GM18517 (cell line): ENCODE measurements around the gene UGCG.
"Not testable (repeated sequence)": the region's sequence is repeated elsewhere in the genome, so short reads cannot be mapped to it uniquely, and the experiment has no call there.

Experiments
- ATAC-seq: cut with Tn5 transposase; IDR thresholded peaks from one replicate; pipeline ENCODE4 v1.9.1; 2021; ENCODE audit warnings: mild to moderate bottlenecking, moderate library complexity; ENCODE audit not compliant: unreplicated experiment

UGCG gene

DNA sequence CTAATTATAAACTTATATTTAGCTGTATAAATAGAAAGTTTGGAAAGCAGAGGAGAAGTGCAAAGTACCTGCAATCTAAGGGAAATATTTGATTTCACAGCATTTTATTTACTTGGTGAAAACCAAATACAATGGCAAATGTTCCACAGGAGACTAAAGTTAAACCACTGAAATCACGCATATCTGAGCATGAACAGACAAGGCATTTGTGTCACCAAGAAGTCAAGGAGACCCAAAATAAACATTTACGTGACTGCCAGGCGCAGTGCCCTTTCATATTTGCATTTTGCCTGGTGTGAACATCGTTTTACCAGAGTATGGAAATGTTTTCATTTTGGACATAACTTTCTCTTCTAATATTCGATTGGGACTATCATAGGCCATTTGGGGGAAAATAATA is 20.6 kb downstream of the UGCG start:
- ATAC-seq, result no peak

DNA sequence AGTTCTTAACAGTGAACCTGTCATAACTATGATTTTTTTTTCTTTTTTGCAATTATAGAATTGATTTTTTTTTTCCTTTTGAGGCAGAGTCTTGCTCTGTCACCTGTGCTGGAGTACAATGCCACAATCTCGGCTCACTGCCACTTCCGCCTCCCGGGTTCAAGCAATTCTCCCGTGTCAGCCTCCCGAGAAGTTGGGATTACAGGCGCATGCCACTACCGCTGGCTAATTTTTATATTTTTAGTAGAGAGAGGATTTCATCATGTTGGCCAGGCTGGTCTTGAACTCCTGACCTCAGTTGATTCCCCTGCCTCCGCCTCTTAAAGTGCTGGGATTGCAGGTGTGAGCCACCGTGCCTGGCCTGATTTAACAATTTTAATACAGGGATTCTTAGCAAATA is 21.4 kb downstream of the UGCG start:
- ATAC-seq, result no peak

DNA sequence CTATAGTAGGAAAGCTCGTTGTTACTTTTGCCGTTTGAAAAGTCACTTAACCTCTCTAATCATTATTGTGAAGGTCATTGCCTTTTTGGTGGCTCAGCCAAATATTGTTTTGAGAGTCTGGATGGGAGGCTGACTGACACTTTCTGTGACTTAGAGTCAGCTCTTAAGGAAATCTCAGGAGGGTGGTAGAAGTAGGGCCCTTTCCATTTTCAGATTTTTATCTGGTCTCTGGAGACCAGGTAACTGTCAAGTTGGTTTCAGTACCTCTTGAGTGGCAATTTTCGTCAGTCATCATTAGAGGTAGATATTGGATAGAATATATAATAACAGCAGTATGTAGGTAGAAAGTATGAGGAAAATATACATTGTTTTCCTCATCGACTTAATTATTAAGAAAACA is 23.3 kb downstream of the UGCG start:
- no peak for ATAC-seq

DNA sequence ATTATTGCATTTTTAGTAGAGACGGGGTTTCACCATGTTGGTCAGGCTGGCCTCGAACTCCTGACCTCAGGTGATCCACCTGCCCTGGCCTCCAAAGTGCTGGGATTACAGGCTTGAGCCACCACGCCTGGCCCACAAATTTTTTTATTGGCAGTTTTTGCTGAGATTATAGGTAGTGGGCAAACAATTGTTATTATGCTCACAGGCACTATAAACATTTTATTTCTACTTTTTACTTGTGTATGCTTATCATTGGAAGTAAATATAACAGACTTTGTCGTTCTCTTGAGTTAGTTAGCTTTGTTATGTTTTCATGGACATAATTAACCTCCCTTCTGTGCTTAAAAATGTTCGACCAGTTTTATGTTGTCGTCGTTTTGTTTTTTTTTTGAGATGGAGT is 23.9 kb downstream of the UGCG start:
- no peak for ATAC-seq

DNA sequence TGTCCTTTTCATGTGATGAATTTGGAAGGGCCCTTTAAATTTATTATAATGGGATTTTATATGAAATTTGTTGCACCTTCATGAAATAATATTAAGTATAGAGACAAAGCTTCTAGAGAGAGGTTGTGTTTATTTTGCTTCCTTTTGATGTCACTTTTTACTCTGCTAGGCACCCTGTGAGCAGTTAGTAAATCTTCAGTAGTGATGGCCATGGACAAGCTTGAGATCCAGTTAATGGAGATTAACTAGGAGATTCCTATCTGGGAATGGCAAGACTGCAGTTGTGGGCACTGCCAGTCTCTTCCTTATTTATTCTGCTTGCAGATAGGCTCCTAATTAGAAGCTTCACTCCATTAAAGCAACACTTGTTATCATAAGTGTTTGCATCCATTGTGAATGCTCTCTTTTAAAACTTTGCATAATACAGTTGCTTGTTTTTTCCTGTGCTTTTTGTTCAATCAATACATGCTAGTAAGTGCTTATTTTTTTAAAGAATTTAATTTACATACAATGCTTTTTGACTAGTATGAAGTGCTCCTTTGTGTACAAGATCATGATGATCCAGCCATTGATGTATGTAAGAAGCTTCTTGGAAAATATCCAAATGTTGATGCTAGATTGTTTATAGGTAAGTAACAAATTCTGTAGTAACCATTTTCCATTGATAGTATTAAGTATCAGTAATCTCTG is 25.9 kb downstream of the UGCG start:
- ATAC-seq, result no peak

DNA sequence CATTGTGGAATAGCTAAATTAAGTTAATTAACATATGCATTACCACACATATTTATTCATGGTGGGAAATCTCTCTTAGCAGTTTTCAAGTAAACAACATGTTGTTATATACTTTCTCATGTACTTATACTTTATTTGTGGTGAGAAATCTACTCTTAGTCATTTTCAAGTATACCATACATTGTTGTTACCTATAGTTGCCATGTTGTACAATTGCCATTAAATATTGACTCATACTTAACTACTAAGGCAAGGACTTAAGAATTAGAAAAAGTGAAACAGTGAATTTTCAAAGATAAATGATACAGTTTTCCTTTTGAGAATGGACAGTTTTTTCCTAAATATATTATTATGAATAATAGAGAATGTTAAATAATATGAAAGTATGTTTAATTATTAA is 27.7 kb downstream of the UGCG start:
- no peak for ATAC-seq

DNA sequence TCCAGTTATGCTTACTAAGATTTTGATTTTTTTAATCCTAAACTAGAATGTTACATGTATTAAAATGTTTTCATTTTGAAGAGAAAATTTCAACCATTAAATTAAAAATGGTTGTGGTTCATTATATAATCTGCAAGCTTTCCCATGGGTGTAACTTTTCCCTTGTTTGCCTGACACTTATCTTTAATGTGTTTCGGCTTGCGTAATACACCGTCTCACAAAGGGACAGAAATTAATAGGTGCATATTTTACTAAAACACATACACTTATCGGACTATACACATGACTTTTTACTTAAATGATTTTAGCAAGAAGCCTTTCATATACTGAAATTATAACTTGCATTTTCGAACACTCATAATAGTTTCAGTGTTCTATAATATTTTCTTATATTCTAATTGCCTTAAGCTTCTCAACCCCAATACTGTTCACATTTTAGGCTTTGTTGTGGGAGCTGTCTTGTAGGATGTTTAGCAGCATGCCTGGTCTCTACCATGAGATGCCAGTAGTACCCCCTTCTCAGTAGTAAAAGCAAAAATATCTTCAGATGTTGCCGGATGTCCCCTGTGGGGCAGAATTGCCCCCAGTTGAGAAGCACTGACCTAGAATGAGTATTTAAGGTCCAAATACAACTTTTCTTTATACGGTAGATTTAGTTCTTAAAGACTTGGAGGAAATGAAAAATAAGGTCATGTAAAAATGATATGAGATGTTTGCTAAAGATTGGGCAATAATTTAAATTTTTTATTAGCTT is 28.6 kb downstream of the UGCG start:
- ATAC-seq, result no peak

DNA sequence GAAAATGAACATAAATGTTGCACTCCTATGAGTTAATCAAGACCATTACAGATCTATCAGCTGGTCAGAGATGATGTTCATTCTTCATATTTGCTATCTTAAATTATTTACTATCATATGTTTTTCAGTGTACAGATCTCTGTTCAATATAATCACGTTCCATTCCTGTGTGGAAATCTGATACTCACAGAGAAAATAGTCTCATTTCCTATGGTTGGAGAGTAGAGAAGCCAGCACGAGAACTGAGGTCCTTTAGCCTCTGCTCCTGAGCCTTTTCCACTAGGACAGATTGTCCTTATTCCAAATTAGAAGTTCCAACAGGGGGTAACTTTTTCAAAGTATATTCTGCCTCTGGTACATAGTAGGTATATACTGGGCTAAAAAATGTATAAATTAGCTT is 29.2 kb downstream of the UGCG start:
- ATAC-seq, result no peak

DNA sequence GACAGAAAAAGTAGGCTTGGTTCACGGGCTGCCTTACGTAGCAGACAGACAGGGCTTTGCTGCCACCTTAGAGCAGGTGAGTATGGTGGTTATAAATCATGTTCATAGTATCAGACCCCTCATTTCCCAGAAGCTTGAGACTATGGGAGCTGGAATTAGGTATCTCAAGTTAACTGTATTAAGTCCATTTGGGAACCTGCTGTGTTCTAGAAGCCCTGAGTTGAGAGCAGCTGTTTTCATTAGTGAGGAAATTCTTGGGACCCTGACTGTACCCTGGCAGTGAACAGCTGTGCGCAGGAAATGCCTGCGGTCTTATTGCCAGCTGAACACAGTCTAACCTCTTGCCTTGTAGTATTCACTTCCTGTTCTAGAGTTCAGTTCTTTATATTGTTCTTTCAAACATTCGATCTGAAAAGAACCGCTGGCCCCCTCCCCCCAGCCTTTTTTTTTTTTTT is 29.8 kb downstream of the UGCG start:
- ATAC-seq, result peak; percentile 99

DNA sequence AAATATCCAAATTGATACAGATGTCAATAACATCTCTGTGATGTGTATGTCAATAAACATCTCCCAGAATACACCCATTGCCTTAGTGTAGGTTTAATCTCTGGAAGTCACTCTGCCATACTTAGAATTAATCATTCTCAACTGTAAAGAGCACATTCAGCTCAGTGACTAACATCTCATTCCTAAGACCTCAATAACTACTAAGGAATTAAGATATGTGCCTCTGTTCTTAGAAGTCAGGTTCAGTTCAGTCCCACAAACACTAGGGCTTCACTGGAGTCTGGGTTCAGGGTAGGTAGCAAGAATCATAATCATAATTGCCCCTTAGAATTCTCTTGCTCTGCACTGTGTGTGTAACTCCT is 31.7 kb downstream of the UGCG start:
- no peak for ATAC-seq

DNA sequence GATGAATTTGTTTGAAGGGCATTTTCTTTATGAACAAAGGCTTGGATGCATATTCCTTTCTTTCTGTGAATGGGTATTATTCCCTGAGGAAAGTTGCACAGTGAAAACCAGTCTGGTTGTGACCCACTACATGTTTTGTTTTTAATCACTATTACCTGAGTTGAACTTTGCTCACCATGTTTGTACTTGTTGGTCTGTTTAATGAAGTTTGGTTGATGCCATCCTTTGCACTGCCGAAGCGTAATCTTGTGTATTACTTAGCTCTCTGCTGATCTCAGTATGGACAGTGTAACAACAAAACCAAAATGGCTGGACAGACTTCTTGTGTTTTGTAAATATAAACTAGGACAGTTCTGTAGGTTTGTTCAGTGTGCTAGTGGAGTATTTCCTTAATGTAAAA is 38.1 kb downstream of the UGCG start:
- ATAC-seq, result no peak

DNA sequence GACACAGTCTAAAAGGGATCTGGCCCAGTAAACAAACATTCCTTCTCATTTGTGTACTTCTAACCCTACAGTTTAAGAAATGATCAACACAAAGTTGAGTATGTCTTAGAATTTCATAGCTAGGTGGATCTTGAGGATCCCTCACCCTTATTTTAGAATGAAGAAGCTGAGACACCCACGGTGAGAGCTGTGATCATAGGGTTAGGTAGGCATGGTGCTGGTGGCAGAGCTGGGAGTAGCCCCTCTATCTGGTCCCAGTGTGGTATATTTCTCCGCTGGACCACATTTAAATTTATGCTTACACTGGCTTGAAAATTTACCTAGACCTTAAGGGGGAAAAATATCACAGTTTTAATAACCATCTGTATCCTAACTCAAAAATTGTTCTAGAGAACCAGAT is 39.8 kb downstream of the UGCG start:
- ATAC-seq, result no peak

DNA sequence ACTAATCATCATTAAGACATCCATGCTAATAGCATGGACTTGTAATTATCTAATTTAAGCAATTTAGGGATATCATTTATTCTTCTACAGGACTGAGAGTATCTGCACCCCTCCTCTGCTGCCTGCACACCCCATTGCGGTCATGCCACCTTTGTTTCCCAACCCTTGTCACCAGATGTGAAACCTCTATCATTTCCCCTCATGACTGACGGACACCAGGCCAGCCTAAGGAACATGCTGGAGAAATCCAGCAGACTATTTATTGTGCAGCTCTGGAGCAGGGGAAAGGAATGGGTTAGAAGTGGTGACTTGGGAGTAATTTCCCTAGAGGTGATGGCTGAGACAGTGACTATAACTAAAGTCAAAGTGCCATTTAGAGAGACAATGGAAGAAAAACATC is 40.7 kb downstream of the UGCG start:
- no peak for ATAC-seq

DNA sequence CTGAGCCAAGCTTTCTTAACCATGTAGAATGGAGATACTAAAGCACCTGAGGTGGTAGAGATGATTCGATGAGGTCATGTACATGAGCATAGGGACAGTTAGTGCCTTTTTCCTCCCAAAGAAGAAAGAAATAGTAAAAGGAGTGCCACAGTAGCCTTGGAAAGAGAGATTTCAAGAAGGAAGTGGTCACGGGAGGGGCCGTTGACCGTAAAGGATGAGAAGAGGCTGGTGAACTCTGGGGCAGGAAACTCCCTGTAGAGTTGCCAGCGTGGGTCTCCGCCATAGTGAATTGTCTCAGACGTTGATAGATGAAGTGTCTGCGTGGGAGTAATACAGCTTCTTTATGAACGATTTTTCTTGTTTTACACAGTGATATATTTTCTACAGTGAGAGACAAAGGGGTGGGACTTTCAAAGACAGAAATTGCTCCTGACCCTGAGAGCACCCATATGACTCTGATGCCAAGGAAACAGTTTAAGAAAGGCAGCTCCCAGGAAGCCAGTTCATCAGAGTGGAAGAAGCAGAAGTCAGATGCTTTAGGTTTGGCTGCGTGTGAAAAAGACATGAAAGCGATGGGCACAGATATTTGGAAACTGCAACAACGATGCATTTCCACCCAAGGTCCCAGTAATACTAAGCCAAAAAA is 41.3 kb downstream of the UGCG start:
- peak; percentile 63 for ATAC-seq

DNA sequence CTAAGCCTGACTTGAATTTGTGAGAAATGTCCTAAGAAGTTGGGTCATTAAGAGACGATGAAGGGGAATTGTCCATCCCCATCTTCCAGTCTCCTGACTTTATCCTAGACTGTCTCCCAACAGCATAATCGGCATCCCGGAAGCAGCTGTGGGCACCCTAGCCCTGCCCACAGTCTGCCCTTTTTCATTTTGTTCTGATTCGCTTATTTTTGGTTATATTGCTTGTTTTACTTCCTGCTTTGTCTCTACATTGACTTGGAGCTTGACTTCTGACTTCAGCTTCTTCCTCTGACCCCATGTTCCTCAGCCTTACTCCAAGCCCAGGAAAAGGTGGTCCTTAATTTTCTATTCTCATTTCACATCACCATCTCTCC is 41.8 kb downstream of the UGCG start:
- ATAC-seq, result peak; percentile 29

DNA sequence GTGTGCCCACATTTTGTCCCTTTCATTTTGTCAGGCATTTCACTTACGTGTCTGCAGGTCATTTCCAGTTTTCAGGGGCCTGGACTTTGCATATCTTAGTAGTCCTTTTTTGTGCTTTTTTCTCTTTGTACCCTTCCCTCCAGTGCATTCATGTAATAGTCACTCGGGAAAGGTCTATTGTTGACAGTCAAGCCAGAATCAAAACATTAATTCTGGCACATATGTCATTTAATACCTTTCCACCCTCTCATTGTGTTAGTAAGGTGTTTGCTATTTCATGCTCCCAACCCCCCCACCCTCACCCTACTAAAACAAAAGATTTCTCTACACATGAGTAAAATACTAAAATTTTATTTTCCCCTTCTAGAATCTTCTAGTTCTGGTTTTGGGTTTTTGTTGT is 42.7 kb downstream of the UGCG start:
- ATAC-seq, result no peak

DNA sequence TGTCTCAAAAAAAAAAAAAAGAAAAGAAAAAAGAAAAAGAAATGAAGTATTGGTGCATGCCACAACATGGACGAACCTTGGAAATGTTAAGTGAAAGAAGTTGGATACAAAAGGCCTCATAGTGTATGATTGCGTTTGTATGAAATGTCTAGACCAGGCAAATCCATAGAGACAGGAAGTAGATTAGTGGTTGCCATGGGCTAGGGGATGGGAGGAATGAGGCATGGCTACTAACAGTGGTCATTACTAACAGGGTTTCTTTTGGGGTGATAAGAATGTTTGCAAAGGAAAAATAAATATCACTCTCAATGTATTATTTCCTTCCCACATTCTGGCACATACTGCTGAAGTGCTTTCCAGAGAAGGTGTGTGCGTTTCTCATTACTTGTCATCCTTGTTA is 44.1 kb downstream of the UGCG start:
- ATAC-seq, result no peak

DNA sequence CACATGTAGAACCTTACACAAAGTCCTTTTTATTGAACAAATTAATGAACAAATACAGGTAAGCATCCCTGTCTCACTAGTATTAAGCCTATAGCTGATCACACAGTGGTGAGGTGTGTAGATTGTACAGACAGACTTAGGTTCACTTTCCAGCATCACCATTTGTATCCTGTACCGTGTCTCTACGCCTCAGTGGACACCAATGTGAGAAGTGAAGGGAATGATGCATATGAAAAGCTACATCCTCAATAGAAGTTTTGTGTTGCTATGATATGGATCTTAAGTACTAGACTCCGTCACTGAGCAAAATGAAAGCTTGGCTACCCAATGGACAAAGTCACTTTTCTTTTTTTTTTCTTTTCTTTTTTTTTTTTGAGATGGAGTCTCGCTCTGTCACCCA is 46.6 kb downstream of the UGCG start:
- ATAC-seq, result no peak

DNA sequence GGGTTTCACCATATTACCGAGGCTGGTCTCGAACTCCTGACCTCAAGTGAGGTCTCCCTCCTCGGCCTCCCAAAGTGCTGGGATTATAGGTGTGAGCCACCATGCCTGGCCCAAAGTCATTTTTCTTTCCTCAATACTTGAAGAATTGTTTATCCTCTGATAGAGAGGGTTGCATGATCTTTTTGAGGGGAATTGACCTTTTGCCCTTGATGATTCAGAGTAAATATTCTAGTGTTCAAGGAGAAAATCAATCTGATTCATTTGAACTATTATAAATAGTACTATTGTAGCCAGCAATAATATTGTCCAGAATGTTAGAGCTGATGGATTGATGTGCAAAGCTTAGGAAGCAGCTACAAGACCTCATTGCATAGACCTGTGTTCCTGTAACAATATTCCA is 47.1 kb downstream of the UGCG start:
- ATAC-seq, result no peak

DNA sequence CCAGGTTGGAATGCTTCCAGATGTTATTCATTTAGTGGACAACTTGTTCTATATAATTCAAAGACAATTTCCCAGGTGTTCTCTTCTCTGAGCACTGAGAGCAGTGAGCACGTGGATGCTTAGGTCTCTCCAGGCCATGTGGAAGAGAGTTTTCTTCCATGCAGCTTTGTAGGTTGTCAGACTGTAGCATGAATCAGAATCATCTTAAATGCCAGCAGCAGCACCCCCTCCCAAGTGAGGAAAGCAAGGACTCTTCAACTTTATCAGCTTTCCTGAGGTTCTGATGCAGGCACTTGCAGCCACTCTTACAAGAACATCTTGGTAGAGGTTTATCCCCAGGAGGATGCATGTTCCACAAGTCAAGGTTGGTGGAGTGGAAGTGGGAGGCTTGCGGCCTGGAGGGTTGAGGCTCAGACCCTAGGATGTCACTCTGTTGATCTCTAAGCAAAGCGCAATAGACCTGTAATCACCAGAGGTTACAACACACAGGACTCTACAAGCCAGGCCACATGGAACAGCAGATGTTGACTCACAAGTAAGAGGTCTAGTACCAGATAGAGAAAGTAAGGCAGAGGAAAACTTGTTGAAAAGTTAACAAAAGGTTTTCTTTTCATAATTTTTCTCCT is 47.7 kb downstream of the UGCG start:
- ATAC-seq, result no peak

DNA sequence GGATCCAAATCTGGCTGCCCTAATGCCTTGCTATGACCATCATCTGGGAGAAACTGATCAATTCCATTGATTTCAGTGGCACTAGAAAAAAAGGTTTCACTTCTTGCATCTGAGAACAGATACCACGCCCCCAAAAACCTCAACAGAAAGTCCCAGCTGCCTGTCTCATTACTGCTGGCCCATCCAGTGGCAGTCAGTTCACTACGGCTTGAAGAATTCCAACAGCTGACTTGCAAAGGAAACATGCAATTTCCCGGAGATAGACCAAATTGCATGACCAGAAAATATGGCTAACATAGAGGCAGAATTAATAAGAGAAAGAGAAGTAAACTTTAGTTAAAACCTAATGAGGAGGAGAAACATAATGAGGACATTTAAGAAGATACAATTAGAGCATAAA is 48.6 kb downstream of the UGCG start:
- peak; percentile 90 for ATAC-seq

DNA sequence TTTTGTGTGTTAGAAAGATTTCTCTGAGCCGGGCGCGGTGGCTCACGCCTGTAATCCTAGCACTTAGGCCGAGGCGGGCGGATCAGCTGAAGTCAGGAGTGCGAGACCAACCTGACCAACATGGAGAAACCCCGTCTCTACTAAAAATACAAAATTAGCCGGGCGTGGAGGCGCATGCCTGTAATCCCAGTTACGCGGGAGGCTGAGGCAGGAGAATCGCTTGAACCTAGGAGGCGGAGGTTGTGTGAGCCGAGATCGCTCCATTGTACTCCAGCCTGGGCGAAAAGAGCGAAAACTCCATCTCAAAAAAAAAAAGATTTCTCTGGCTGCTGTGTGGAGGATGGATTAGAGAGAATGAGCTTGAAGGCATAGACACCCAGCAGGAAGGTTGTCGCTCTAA is 51.5 kb downstream of the UGCG start:
- not testable (repeated sequence) for ATAC-seq
